ENCODE results near the gene REG3A. TPM values are rescaled to one million over a fixed set of nuclear protein-coding genes. Genes with fewer than 3 reads are reported as not detected.

Gene REG3A
- total RNA-seq, 1 experiment from 2014 or later, result not detected

Other genes with a start within 250 kb of the REG3A start
- gene REG3G, start 134.1 kb downstream of the REG3A start, total RNA-seq (2021), result 0.20 to 0.39 TPM (median 0.30 TPM) in 3 replicates
- 2.1 to 3.8 TPM (median 2.3 TPM) in 3 replicates for gene REG1B, start 71.8 kb downstream of the REG3A start, total RNA-seq (2021)
- 4.8 to 8.2 TPM (median 5.2 TPM) in 3 replicates for gene REG1A, start 39.3 kb downstream of the REG3A start, total RNA-seq (2021)